Astrocyte of the spinal cord (primary cell): ENCODE measurements around the gene CCDC148.

Source experiments
- DNase-seq: peaks from one replicate; pipeline ENCODE4 v3.0.0; 2011; ENCODE audit warnings: low read depth, low spot score
- H3K4me3 ChIP-seq: 2 replicates; pipeline ENCODE4 v1.5.1; 2011; ENCODE audit warnings: low read depth, mild to moderate bottlenecking, low read length, moderate library complexity
- in situ Hi-C: cut with HindIII; loops from 2 replicates; pipeline ENCODE4 v1.10.0; 2017; ENCODE audit warnings: low sequenced_read_pairs
- TF ChIP-seq, protein P1 (sequence below): IDR thresholded peaks from 2 replicates; pipeline ENCODE4 v1.5.1; 2012; ENCODE audit warnings: low read depth, mild to moderate bottlenecking, low read length, inconsistent platforms

CCDC148 gene

GRCh38 chr2:158493458-158493857 is 36.9 kb upstream of the CCDC148 start:
- in situ Hi-C loops = no loop called here
- H3K4me3 ChIP-seq = no peak overlapping the region
- TF ChIP-seq, protein P1, sequence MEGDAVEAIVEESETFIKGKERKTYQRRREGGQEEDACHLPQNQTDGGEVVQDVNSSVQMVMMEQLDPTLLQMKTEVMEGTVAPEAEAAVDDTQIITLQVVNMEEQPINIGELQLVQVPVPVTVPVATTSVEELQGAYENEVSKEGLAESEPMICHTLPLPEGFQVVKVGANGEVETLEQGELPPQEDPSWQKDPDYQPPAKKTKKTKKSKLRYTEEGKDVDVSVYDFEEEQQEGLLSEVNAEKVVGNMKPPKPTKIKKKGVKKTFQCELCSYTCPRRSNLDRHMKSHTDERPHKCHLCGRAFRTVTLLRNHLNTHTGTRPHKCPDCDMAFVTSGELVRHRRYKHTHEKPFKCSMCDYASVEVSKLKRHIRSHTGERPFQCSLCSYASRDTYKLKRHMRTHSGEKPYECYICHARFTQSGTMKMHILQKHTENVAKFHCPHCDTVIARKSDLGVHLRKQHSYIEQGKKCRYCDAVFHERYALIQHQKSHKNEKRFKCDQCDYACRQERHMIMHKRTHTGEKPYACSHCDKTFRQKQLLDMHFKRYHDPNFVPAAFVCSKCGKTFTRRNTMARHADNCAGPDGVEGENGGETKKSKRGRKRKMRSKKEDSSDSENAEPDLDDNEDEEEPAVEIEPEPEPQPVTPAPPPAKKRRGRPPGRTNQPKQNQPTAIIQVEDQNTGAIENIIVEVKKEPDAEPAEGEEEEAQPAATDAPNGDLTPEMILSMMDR = no peak
- no peak for DNase-seq

- no peak for DNase-seq
- H3K4me3 ChIP-seq = no peak overlapping the region
- in situ Hi-C loops = no loop called here
- TF ChIP-seq, protein P1 = no peak
Measured at GRCh38 chr2:158491072-158491471, 34.5 kb upstream of the CCDC148 start.

GRCh38 chr2:158489366-158490112 is 33.0 kb upstream of the CCDC148 start:
- in situ Hi-C loops = no loop called here
- TF ChIP-seq, protein P1 = no peak
- H3K4me3 ChIP-seq = no peak overlapping the region
- DNase-seq = no peak

DNA sequence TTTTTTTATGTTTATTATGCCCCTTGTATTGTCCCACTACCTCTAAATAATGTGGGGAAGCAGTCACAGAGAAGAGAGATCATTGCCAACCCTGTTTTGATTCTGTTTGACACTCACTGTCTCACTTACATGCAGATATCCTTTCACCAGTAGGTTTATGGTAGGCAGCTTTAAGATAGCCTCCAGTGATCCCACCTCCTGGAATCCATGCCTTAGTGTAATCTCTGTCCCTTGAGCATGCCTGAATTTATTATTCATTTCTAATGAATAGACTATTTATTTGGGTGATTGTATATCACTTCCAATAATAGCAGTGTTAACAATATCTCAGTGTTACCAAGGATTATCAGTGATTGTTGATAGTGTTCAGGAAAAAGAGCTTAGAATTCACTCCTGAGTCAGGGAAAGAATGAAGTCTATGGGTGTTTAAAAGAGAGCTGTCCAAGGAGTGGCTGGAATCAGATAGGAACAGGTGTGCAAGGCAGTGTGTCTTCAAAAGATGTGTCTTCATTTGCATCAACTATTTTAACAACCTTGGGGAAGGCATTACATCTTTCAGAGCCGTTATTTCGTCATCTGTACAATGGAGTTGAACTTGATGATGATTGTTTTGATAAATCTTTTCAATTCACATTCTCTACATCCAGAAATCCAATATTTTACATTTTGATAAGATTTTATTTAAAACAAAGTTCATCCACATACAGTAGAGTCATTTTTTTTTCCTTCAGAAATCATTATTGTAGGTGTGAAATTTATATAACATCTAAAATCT is 32.1 kb upstream of the CCDC148 start:
- DNase-seq = no peak
- no peak overlapping the region for H3K4me3 ChIP-seq
- TF ChIP-seq, protein P1 = no peak
- in situ Hi-C loops = no loop called here

DNA sequence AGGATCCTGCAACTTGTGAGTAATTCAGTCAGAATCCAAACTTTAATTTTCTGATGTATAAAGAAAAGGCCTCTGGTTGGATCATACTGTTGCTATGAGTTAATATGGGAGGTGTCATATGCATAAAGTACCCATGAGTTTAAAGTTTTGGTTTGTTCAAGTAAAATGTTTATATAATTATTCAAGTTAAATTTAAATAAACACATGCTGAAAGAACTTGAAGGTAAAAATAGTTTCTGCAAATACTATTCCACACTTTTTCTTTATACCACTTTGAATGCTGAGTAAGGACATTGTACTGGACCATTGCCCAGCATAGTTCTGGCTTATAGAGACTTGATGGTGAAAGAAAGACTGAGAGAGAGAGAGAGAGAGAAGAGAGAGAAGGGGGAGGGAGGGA is 30.9 kb upstream of the CCDC148 start:
- TF ChIP-seq, protein P1 = no peak
- in situ Hi-C loops = no loop called here
- no peak overlapping the region for H3K4me3 ChIP-seq
- peak; percentile 76 for DNase-seq

GRCh38 chr2:158486970-158487325 is 30.4 kb upstream of the CCDC148 start:
- in situ Hi-C loops = no loop called here
- no peak overlapping the region for H3K4me3 ChIP-seq
- TF ChIP-seq, protein P1 = no peak
- DNase-seq = no peak
